B cell (primary cell): ENCODE measurements around the gene CDH18.

Experiments
- EZH2 ChIP-seq: IDR thresholded peaks from 2 replicates; pipeline ENCODE4 v1.6.1; 2012; ENCODE audit warnings: borderline replicate concordance, low read depth, mild to moderate bottlenecking, moderate library complexity, low read length; ENCODE audit not compliant: insufficient read depth, poor library complexity, severe bottlenecking
- TF ChIP-seq, protein P1 (sequence below): fragments of 200-600 bp; IDR thresholded peaks from one replicate; pipeline ENCODE4 v1.8.0; 2022; ENCODE audit warnings: antibody characterized with exemption, mild to moderate bottlenecking

DNA sequence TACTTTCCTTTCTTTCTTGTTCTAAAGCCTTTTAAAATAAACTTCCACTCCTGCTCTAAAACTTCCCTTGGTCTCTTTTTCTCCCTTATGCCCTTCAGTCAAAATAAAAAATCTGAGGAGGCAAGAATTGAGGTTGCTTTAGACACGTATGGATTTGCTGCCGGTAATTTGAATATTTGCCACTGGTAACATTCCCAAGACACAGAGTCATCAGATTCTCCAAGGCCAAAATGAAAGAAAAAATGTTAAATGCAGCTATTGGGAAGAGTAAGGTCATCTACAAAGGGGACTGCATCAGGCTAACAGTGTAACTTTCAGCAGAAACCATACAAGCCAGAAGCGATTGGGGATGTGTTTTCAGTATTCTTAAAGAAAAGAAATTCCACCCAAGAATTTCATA is 311.1 kb downstream of the CDH18 start:
- TF ChIP-seq, protein P1, sequence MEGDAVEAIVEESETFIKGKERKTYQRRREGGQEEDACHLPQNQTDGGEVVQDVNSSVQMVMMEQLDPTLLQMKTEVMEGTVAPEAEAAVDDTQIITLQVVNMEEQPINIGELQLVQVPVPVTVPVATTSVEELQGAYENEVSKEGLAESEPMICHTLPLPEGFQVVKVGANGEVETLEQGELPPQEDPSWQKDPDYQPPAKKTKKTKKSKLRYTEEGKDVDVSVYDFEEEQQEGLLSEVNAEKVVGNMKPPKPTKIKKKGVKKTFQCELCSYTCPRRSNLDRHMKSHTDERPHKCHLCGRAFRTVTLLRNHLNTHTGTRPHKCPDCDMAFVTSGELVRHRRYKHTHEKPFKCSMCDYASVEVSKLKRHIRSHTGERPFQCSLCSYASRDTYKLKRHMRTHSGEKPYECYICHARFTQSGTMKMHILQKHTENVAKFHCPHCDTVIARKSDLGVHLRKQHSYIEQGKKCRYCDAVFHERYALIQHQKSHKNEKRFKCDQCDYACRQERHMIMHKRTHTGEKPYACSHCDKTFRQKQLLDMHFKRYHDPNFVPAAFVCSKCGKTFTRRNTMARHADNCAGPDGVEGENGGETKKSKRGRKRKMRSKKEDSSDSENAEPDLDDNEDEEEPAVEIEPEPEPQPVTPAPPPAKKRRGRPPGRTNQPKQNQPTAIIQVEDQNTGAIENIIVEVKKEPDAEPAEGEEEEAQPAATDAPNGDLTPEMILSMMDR = no peak
- TF ChIP-seq EZH2 = no peak
